K562 (cell line): ENCODE results near the gene CTAG1B. TPM values are rescaled to one million over a fixed set of nuclear protein-coding genes. Genes with fewer than 3 reads are reported as not detected.

ENCODE experiments used
- ATAC-seq: fragments of 200-7000 bp; cut with Tn5 transposase; 3 replicates; pipeline ENCODE4 v1.9.1; 2020; ENCODE audit warnings: moderate library complexity
- BruUV-seq: library from RNA; stranded (reverse); fragments of 400-500 nt; replicated peaks from 2 replicates; lab custom pipeline; 2021; lab: Mats Ljungman, UMichigan
- CTCF ChIA-PET: fragments of 300-600 bp; formaldehyde crosslinking; extraction: SDS; loops from one replicate; lab custom pipeline; 2021; ENCODE audit warnings: low intra/inter-chr PET ratio; lab: Yijun Ruan, JAX
- POLR2A ChIA-PET: fragments of 300-600, 350-650 bp; sonication (Branson Sonifier 250); formaldehyde crosslinking; extraction: SDS; loops from one replicate; lab custom pipeline; 2021; ENCODE audit warnings: antibody characterized with exemption, inconsistent platforms; lab: Yijun Ruan, JAX
- DNase-seq, 4 experiments: peaks; one replicate each; pipeline versions ENCODE4 v3.0.0 to v3.0.0-alpha.2; 2011 to 2018; ENCODE audit warnings: low spot score in 3 of 4, mixed read lengths in 3 of 4; ENCODE audit errors: extremely low read depth in 1 of 4
- FAIRE-seq: peaks from 2 replicates; lab custom pipeline; 2011; peaks lifted over from hg19 to GRCh38; lab: Jason Lieb, UNC
- H2AFZ ChIP-seq: 2 replicates; pipeline ENCODE4 v1.6.0; 2011; ENCODE audit warnings: low read depth, low read length, control low read depth, inconsistent platforms
- H3K27ac ChIP-seq: fragments of 200-600 bp; 3 replicates; pipeline ENCODE4 v1.8.0; 2011; ENCODE audit warnings: low read depth, mild to moderate bottlenecking, control low read depth, inconsistent platforms, low read length, moderate library complexity, mixed read lengths; ENCODE audit errors: extremely low read depth
- H3K27me3 ChIP-seq, 2 experiments: fragments of 300-600 bp in 1 of 2; 2 replicates in 1 of 2; 3 replicates in 1 of 2; pipeline versions ENCODE4 v1.6.0 to v1.8.0; 2011; ENCODE audit warnings: inconsistent platforms in 2 of 2, low read length in 2 of 2, mild to moderate bottlenecking in 1 of 2, mixed read lengths in 1 of 2, moderate library complexity in 1 of 2; ENCODE audit not compliant: control insufficient read depth in 2 of 2, insufficient read depth in 2 of 2
- H3K36me3 ChIP-seq: fragments of 300-600 bp; 3 replicates; pipeline ENCODE4 v1.8.0; 2011; ENCODE audit warnings: mild to moderate bottlenecking, low read length, inconsistent platforms; ENCODE audit not compliant: control insufficient read depth, insufficient read depth
- H3K4me1 ChIP-seq, 2 experiments: fragments of 200-600 bp in 1 of 2; replicated peaks in 1 of 2; 2 replicates in 1 of 2; 3 replicates in 1 of 2; pipeline versions ENCODE4 v1.5.1 to v1.8.0; 2011; ENCODE audit warnings: inconsistent platforms in 2 of 2, low read length in 2 of 2, mild to moderate bottlenecking in 1 of 2, mixed read lengths in 1 of 2, moderate library complexity in 1 of 2; ENCODE audit not compliant: control insufficient read depth in 2 of 2, insufficient read depth in 2 of 2
- H3K4me2 ChIP-seq: 2 replicates; pipeline ENCODE4 v1.6.1; 2011; ENCODE audit warnings: low read length, control low read depth, inconsistent platforms, mixed read lengths; ENCODE audit not compliant: insufficient read depth
- H3K4me3 ChIP-seq: fragments of 200-600 bp; sonication (generic), shearing (Covaris generic); 2 replicates; pipeline ENCODE4 v1.5.1; 2016; ENCODE audit warnings: control low read depth, inconsistent platforms
- H3K79me2 ChIP-seq: fragments of 200-600 bp; 3 replicates; pipeline ENCODE4 v1.8.0; 2011; ENCODE audit warnings: low read length, inconsistent platforms; ENCODE audit not compliant: control insufficient read depth, insufficient read depth
- H3K9ac ChIP-seq, 2 experiments: 2 replicates each; pipeline versions ENCODE4 v1.6.0 to v1.6.1; 2011; ENCODE audit warnings: low read depth in 2 of 2, low read length in 2 of 2, control low read depth in 1 of 2, inconsistent platforms in 1 of 2, mild to moderate bottlenecking in 1 of 2, mixed read lengths in 1 of 2; ENCODE audit not compliant: insufficient read depth in 1 of 2
- H3K9me1 ChIP-seq: one replicate; pipeline ENCODE4 v1.6.0; 2011; ENCODE audit warnings: inconsistent platforms, mild to moderate bottlenecking, low read length, moderate library complexity; ENCODE audit not compliant: control insufficient read depth, insufficient read depth
- H3K9me3 ChIP-seq: replicated peaks from 2 replicates; pipeline ENCODE4 v1.5.1; 2011; ENCODE audit warnings: low read depth, low read length, inconsistent platforms; ENCODE audit not compliant: control insufficient read depth, insufficient read depth
- H4K20me1 ChIP-seq: replicated peaks from 2 replicates; pipeline ENCODE4 v1.6.1; 2011; ENCODE audit warnings: low read length, inconsistent platforms, mixed read lengths; ENCODE audit not compliant: control insufficient read depth, insufficient read depth
- ETS2 ChIP-seq: IDR thresholded peaks from 2 replicates; pipeline ENCODE4 v1.6.1; 2016; ENCODE audit warnings: borderline replicate concordance, missing genetic modification characterization, mild to moderate bottlenecking, moderate library complexity, missing compliant biosample characterization; ENCODE audit not compliant: poor library complexity, severe bottlenecking
- MYNN ChIP-seq, 2 experiments: sonication (generic); formaldehyde crosslinking in 1 of 2; IDR thresholded peaks; 2 replicates each; pipeline versions ENCODE4 v1.5.0 to v1.6.1; 2016 to 2020; ENCODE audit warnings: antibody characterized with exemption in 1 of 2, missing genetic modification reagents in 1 of 2
- NKRF ChIP-seq: fragments of 450-650 bp; IDR thresholded peaks from 2 replicates; pipeline ENCODE4 v1.6.1; 2016; ENCODE audit warnings: borderline replicate concordance
- PHB ChIP-seq: fragments of 250-450 bp; sonication (Bioruptor Pico); IDR thresholded peaks from 2 replicates; pipeline ENCODE4 v1.5.0; 2021
- RBM14 ChIP-seq: fragments of 200-400 bp; formaldehyde crosslinking; IDR thresholded peaks from 2 replicates; pipeline ENCODE4 v1.6.1; 2018; ENCODE audit warnings: low read depth, mild to moderate bottlenecking, low read length, moderate library complexity, borderline replicate concordance; ENCODE audit not compliant: insufficient read depth
- RCOR1 ChIP-seq, 2 experiments: IDR thresholded peaks; 2 replicates each; pipeline ENCODE4 v1.6.1; 2012; ENCODE audit warnings: low read depth in 2 of 2, low read length in 2 of 2, borderline replicate concordance in 1 of 2, improper control_type of control experiment in 1 of 2
- ZSCAN29 ChIP-seq: fragments of 450-650 bp; IDR thresholded peaks from 2 replicates; pipeline ENCODE4 v1.6.1; 2017
- WGBS: fragments of 100-300 bp; shearing (Covaris generic); methylation state at CpG from one replicate; pipeline ENCODE4 v1.1.6; 2016; ENCODE audit warnings: low coverage, mixed read lengths; ENCODE audit not compliant: insufficient coverage; ENCODE audit errors: missing lambda C conversion rate; 5-methylcytosine and 5-hydroxymethylcytosine counted together
- in situ Hi-C: fragments of 300-500 bp; cut with MboI; formaldehyde crosslinking; loops from 4 replicates; pipeline ENCODE4 v1.15.0; 2018; ENCODE audit warnings: inconsistent platforms, mixed read lengths
- intact Hi-C: fragments of 100-400 bp; cut with micrococcal nuclease; formaldehyde crosslinking; loops from 2 replicates; pipeline ENCODE4 v1.14.2; 2022
- polyA plus RNA-seq, 8 experiments: library from polyadenylated mRNA; depleted of rRNA in 4 of 8; stranded (reverse) in 5 of 8; unstranded in 3 of 8; fragments of >200 nt; fragmentation: Nextera tagmentation in 2 of 8; fragmentation: Illumina TruSeq in 1 of 8; extraction: Ambion mirVana in 2 of 8; extraction: Trizol in 1 of 8; gene quantifications; 2 replicates each; pipeline versions ENCODE4 v1.2.1 to v1.2.3, GENCODE V29; 2011 to 2014; ENCODE audit warnings: inconsistent platforms in 1 of 8, missing spikeins in 1 of 8
- total RNA-seq, 7 experiments: library from RNA; depleted of rRNA in 6 of 7; stranded (reverse); fragments of >200 nt in 6 of 7; fragmentation: Illumina TruSeq in 2 of 7; extraction: Trizol in 2 of 7; gene quantifications; 2 replicates each; pipeline versions ENCODE4 v1.2.1 to v1.2.3, GENCODE V29; 2011 to 2021; ENCODE audit warnings: low replicate concordance in 1 of 7
- TF ChIP-seq, protein P1 (sequence below): sonication (generic); formaldehyde crosslinking; IDR thresholded peaks from 2 replicates; pipeline ENCODE4 v1.4.0; 2020; ENCODE audit warnings: mild to moderate bottlenecking, missing genetic modification reagents

CTAG1B gene
- total and polyA plus RNA-seq, 9 of the 15 experiments (the other 6 are each of a cell fraction or from before 2014, with no cell fraction given) = not detected

DNA sequence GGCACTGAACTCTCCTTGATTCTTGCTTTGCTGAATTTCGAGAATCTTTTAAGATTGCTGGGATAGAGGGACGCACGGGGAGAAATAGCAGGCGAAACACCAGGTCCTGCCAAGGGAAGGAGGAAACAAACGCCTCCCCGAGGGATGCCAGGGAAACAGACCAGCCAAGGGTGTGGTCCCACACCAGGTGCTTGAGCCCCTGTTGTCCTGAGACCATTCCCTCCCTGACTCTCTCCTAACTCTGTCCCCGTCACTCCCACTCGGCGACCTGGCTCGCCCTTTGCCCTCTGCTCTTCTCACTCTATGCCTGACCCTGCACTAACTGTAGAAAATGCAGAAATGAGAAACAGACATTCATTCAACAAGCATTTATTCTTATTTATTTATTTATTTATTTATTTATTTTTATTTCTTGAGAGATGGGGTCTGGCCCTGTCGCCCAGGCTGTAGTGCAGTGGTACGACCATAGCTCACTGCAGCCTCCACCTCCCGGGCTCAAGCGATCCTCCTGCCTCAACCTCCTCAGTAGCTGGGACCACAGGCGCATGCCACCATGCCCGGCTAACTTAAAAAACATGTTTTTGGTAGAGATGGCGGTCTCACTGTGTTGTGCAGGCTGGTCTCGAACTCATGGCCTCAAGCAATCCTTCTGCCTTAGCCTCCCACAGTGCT, 16.2 kb downstream of the CTAG1B start:
- no TSS peak for BruUV-seq
- 11% methylated on average over 16 of the region's 18 CpGs for WGBS
- H3K36me3 ChIP-seq = no peaks in the 10 kb centered on the region
- H3K4me1 ChIP-seq = peaks cover 0 to 9% of the 10 kb centered on the region in 2 experiments; a peak in 2 of 5 replicates
- TF ChIP-seq ZSCAN29 = no peak
- no peak for TF ChIP-seq RBM14
- TF ChIP-seq, protein P1, sequence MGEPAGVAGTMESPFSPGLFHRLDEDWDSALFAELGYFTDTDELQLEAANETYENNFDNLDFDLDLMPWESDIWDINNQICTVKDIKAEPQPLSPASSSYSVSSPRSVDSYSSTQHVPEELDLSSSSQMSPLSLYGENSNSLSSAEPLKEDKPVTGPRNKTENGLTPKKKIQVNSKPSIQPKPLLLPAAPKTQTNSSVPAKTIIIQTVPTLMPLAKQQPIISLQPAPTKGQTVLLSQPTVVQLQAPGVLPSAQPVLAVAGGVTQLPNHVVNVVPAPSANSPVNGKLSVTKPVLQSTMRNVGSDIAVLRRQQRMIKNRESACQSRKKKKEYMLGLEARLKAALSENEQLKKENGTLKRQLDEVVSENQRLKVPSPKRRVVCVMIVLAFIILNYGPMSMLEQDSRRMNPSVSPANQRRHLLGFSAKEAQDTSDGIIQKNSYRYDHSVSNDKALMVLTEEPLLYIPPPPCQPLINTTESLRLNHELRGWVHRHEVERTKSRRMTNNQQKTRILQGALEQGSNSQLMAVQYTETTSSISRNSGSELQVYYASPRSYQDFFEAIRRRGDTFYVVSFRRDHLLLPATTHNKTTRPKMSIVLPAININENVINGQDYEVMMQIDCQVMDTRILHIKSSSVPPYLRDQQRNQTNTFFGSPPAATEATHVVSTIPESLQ = no peak
- no peak for TF ChIP-seq PHB (CRISPR knock-in tag)
- TF ChIP-seq NKRF = no peak
- no peak for TF ChIP-seq RCOR1 (IDR thresholded peaks at IDR 0.05; ENCODE audit: borderline replicate concordance in 1 of 2, low read depth in 2 of 2, low read length in 2 of 2)
- TF ChIP-seq ETS2 (tag) = no peak
- TF ChIP-seq MYNN (IDR thresholded peaks at IDR 0.05) = no peak
- no peak for TF ChIP-seq MYNN (CRISPR knock-in tag; IDR thresholded peaks at IDR 0.05)
- peaks cover 20 to 55% of the 10 kb centered on the region in 2 experiments; a peak in 4 of 5 replicates for H3K27me3 ChIP-seq
- no peak overlapping the region for H3K27ac ChIP-seq
- H3K9me1 ChIP-seq = no peaks in the 10 kb centered on the region
- intact Hi-C loops (no loop called here), in situ Hi-C loops (no loop called here)
- no peaks in the 10 kb centered on the region for H3K79me2 ChIP-seq
- FAIRE-seq (no peak), DNase-seq (no peak), ATAC-seq (no peak)
- CTCF ChIA-PET = no interaction called here
- no peak overlapping the region for H3K4me2 ChIP-seq
- no peak overlapping the region for H3K9ac ChIP-seq
- POLR2A ChIA-PET = no interaction called here
- no peak overlapping the region for H3K4me3 ChIP-seq
- no peaks in the 10 kb centered on the region for H3K9me3 ChIP-seq
- no peak overlapping the region for H2AFZ ChIP-seq
- H4K20me1 ChIP-seq = no peaks in the 10 kb centered on the region; the same call in 1 of the 2 replicates
